BE2C (cell line): ENCODE measurements around the gene PIK3R3.
"Not testable (repeated sequence)": the region's sequence is repeated elsewhere in the genome, so short reads cannot be mapped to it uniquely, and the experiment has no call there.

Experiments
- DNase-seq: peaks from one replicate; pipeline ENCODE4 v3.0.0-alpha.2; 2020
- H3K27me3 ChIP-seq: fragments of 250-450 bp; sonication (Bioruptor Pico); 2 replicates; pipeline ENCODE4 v1.5.1; 2020; ENCODE audit warnings: mild to moderate bottlenecking
- H3K36me3 ChIP-seq: fragments of 250-450 bp; sonication (Bioruptor Pico); 2 replicates; pipeline ENCODE4 v1.5.1; 2020; ENCODE audit warnings: mild to moderate bottlenecking
- H3K4me1 ChIP-seq: fragments of 250-450 bp; sonication (Bioruptor Pico); 2 replicates; pipeline ENCODE4 v1.5.1; 2020
- H3K4me3 ChIP-seq: 2 replicates; pipeline ENCODE4 v1.5.1; 2011; ENCODE audit warnings: low read depth, low read length
- H3K9me3 ChIP-seq: fragments of 250-450 bp; sonication (Bioruptor Pico); 2 replicates; pipeline ENCODE4 v1.5.1; 2020
- TF ChIP-seq, protein P1 (sequence below): IDR thresholded peaks from 2 replicates; pipeline ENCODE4 v1.5.1; 2012; ENCODE audit warnings: mild to moderate bottlenecking, low read depth, low read length

Gene PIK3R3

DNA sequence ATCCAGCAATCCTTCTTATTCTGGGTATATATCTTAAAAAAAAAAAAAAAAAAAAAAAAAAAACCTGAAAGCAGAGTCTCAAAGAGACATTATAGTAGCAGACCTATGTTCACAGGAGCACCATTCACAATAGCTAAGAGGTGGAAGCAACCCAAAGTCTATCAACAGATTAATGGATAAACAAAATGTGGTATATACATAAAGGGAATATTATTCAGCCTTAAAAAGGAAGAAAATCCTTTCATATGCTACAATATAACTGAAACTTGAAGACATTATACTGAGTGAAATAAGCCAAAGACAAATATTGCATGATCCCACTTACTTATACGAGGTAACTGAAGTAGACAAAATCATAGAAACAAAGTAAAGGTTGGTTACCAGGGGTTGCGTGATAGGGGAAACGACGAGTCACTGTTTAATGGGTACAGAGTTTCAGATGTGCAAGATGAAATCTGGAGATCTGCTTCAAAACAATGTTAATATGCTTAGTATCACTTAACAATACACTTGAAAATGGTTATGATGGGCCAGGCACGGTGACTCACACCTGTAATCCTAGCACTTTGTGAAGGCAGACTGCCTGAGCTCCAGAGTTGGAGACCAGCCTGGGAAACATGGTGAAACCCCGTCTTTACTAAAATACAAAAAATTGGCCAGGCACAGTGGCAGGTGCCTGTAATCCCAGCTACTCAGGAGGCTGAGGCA, 29.5 kb downstream of the PIK3R3 start:
- TF ChIP-seq, protein P1, sequence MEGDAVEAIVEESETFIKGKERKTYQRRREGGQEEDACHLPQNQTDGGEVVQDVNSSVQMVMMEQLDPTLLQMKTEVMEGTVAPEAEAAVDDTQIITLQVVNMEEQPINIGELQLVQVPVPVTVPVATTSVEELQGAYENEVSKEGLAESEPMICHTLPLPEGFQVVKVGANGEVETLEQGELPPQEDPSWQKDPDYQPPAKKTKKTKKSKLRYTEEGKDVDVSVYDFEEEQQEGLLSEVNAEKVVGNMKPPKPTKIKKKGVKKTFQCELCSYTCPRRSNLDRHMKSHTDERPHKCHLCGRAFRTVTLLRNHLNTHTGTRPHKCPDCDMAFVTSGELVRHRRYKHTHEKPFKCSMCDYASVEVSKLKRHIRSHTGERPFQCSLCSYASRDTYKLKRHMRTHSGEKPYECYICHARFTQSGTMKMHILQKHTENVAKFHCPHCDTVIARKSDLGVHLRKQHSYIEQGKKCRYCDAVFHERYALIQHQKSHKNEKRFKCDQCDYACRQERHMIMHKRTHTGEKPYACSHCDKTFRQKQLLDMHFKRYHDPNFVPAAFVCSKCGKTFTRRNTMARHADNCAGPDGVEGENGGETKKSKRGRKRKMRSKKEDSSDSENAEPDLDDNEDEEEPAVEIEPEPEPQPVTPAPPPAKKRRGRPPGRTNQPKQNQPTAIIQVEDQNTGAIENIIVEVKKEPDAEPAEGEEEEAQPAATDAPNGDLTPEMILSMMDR: no peak
- Histone ChIP-seq H3K27me3 (no peaks in the 10 kb centered on the region), H3K4me1 (no peaks in the 10 kb centered on the region), H3K36me3 (no peaks in the 10 kb centered on the region), H3K4me3 (no peak overlapping the region), H3K9me3 (no peaks in the 10 kb centered on the region)
- no peak for DNase-seq

DNA sequence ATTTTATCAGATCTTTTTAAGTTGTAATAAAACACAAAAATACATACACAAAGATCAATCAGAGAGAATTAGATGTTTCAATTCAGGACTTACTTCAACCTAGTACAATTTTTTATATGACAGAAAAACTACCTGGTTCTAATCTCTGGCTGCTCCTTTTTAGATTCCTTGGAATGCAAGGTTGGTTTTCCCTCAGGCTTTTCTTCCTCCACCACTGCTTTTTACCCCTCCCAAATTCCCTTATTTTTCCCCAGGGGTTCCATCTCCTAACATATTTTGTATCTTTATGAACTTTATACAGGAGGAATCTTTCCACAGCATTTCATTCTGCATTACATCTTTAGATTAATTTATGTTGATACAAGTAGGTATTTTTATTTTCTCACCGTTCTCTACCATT, 33.2 kb downstream of the PIK3R3 start:
- H3K9me3 ChIP-seq: no peaks in the 10 kb centered on the region
- TF ChIP-seq, protein P1: no peak
- no peak for DNase-seq
- H3K36me3 ChIP-seq: no peaks in the 10 kb centered on the region
- H3K4me3 ChIP-seq: no peak overlapping the region
- no peaks in the 10 kb centered on the region for H3K27me3 ChIP-seq
- no peaks in the 10 kb centered on the region for H3K4me1 ChIP-seq

DNA sequence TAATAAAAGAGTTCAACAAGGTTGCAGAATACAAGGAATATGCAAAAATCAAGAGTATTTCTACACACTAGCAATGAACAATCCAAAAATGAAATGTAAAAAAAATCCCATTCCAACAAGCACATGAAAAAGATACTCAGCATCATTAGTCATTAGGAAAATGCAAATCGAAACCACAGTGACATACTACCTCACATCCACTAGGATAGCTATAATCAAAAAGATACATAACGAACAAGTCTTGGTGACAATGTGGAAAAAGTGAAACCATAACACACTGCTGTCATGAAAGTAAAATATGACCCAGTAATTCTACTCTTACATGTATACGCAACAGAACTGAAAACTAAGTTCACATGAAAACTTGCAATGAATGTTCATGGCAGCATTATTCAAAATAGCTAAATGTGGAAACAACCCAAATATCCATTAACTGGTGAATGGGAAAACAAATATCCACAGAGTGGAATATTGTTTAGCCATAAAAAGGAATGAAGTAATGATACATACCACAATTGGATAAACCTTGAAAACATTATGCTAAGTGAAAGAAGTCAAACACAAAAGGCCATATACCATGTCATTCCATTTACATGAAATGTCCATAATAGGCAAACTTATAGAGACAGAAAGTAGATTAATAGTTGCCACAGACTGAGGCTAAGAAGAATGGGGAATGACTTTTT, 34.3 kb downstream of the PIK3R3 start:
- H3K4me3 ChIP-seq: no peak overlapping the region
- no peaks in the 10 kb centered on the region for H3K4me1 ChIP-seq
- no peak for DNase-seq
- H3K36me3 ChIP-seq: no peaks in the 10 kb centered on the region
- no peaks in the 10 kb centered on the region for H3K9me3 ChIP-seq
- TF ChIP-seq, protein P1: no peak
- no peaks in the 10 kb centered on the region for H3K27me3 ChIP-seq

DNA sequence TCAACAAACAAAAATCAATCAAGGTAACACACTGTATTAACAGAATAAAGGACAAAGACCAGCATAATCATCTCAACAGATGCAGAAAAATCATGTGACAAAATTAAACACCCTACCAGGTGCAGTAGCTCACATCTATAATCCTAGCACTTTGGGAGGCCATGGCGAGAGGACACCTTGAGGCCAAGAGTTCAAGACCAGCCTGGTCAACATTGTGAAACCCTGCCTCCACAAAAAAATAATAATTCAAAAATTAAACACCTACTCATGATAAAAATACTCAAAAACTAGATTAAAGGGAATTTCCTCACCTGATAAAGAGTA, 35.3 kb downstream of the PIK3R3 start:
- Histone ChIP-seq H3K4me3 (no peak overlapping the region), H3K36me3 (no peaks in the 10 kb centered on the region), H3K4me1 (no peaks in the 10 kb centered on the region), H3K27me3 (no peaks in the 10 kb centered on the region), H3K9me3 (no peaks in the 10 kb centered on the region)
- no peak for DNase-seq
- TF ChIP-seq, protein P1: no peak

DNA sequence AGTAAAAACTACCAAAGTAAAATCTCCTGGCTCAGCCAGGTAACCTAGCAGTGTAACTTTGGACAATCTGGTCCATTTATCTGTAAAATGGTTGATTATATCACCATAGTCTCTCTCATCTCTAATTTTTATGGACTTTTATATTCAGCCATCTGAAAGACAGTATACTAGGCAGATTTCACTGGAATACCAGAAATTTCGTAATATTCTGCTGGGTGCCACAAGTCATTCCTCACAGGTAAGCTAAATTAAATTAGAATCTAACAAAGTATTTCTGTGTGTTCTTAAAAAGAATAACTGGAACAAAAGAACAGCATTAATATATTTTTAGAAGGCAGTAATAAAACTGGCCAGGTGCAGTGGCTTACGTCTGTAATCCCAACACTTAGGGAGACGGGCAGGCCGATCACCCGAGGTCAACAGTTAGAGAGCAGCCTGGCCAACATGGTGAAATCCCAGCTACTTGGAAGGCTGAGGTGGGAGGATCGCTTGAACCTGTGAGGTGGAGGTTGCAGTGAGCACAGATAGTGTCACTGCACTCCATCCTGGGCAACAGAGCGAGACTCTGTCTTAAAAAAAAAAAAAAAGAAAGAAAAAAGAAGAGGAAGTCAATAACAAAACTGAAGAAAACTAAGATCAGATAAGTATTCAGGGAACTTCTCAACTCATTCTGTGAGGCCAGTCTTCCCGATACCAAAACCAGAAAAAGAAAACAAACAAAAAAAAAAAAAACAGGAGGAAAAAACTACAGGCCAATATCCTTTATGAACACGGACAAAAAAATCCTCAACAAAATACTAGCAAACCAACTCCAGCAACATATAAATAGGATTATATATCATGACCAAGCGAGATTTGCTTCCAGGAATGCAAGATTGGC, 35.9 kb downstream of the PIK3R3 start:
- no peaks in the 10 kb centered on the region for H3K4me1 ChIP-seq
- DNase-seq: no peak
- H3K36me3 ChIP-seq: no peaks in the 10 kb centered on the region
- H3K9me3 ChIP-seq: no peaks in the 10 kb centered on the region
- H3K27me3 ChIP-seq: no peaks in the 10 kb centered on the region
- no peak overlapping the region for H3K4me3 ChIP-seq
- TF ChIP-seq, protein P1: no peak

DNA sequence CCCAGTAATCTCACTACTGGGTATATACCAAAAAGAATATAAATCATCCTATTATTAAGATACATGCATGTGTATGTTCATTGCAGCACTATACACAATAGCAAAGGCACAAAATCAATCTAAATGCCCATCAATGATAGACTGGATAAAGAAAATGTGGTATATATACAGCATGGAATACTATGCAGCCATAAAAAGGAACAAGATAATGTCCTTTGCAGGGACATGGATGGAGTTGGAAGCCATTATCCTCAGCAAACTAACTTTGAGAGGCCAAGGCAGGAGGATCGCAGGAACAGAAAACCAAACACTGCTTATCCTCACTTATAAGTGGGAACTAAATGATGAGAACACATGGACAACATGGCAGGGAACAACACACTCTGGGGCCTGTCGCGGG, 37.3 kb downstream of the PIK3R3 start:
- DNase-seq, H3K36me3 ChIP-seq, H3K4me1 ChIP-seq, H3K27me3 ChIP-seq, H3K9me3 ChIP-seq, H3K4me3 ChIP-seq: not testable (repeated sequence)
